ENCODE measurements around the gene SLC26A4.

DNA sequence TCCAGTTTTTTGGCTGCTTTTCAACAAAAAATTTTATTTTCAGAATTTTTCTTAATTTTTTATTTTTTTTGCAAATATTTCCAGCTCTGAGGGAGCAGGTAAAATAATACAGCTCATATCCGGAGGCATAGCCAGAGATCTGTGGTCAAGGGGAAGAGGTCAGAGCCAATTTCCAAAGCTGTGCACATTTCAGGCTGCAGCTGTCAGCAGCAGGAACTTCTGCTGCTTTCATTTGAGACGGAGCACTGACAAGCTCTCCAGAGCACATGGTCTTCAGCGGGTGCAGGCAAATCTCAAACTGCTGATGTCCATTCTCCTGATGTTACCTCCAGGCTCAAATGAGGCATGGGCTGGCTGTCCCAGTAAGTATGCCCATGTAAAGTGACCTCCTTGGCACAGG, 31.1 kb downstream of the SLC26A4 start:
- no peak for TF ChIP-seq POLR2A (IDR thresholded peaks at IDR 0.05)
- TF ChIP-seq, protein P1, sequence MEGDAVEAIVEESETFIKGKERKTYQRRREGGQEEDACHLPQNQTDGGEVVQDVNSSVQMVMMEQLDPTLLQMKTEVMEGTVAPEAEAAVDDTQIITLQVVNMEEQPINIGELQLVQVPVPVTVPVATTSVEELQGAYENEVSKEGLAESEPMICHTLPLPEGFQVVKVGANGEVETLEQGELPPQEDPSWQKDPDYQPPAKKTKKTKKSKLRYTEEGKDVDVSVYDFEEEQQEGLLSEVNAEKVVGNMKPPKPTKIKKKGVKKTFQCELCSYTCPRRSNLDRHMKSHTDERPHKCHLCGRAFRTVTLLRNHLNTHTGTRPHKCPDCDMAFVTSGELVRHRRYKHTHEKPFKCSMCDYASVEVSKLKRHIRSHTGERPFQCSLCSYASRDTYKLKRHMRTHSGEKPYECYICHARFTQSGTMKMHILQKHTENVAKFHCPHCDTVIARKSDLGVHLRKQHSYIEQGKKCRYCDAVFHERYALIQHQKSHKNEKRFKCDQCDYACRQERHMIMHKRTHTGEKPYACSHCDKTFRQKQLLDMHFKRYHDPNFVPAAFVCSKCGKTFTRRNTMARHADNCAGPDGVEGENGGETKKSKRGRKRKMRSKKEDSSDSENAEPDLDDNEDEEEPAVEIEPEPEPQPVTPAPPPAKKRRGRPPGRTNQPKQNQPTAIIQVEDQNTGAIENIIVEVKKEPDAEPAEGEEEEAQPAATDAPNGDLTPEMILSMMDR (IDR thresholded peaks at IDR 0.05): no peak
- no peak for TF ChIP-seq POLR2AphosphoS5 (IDR thresholded peaks at IDR 0.05)
- TF ChIP-seq EP300 (IDR thresholded peaks at IDR 0.05): no peak
